NCI-H82 treated with DMSO at 0.1 percent for 48 hours (cell line): Measurements from ENCODE around the gene UGT3A1.
"Not testable (repeated sequence)": the region's sequence is repeated elsewhere in the genome, so short reads cannot be mapped to it uniquely, and the experiment has no call there.

Source experiments
- DNase-seq: peaks from one replicate; lab custom pipeline; 2025; ENCODE audit not compliant: unreplicated experiment; lab: John Stamatoyannopoulos, UW

The UGT3A1 gene

GRCh38 chr5:35988529-35988928 lies 2.7 kb downstream of the UGT3A1 start:
- DNase-seq = no peak

- no peak for DNase-seq
These were observed 3.4 kb downstream of the UGT3A1 start for GRCh38 chr5:35987776-35988175.

- DNase-seq = no peak
These were observed 11.5 kb downstream of the UGT3A1 start for GRCh38 chr5:35979715-35980114.

GRCh38 chr5:35976859-35977258 lies 14.3 kb downstream of the UGT3A1 start:
- not testable (repeated sequence) for DNase-seq

GRCh38 chr5:35974570-35974969 lies 16.6 kb downstream of the UGT3A1 start:
- no peak for DNase-seq

GRCh38 chr5:35971878-35972210 lies 19.3 kb downstream of the UGT3A1 start:
- no peak for DNase-seq

GRCh38 chr5:35971186-35971877 lies 19.9 kb downstream of the UGT3A1 start:
- DNase-seq = no peak

- DNase-seq = peak; percentile 24
These were observed 27.8 kb downstream of the UGT3A1 start for GRCh38 chr5:35963381-35963843.

- DNase-seq = no peak
These were observed 30.9 kb downstream of the UGT3A1 start for GRCh38 chr5:35960328-35960727.

- DNase-seq = no peak
These were observed 34.8 kb downstream of the UGT3A1 start for GRCh38 chr5:35956429-35956828.

GRCh38 chr5:35954175-35954574 lies 37.0 kb downstream of the UGT3A1 start:
- DNase-seq = no peak

- DNase-seq = no peak
These were observed 44.1 kb downstream of the UGT3A1 start for GRCh38 chr5:35947085-35947484.

GRCh38 chr5:35939639-35940038 lies 51.6 kb downstream of the UGT3A1 start:
- no peak for DNase-seq

- DNase-seq = no peak
These were observed 52.5 kb downstream of the UGT3A1 start, which contains the start of gene CAPSL for GRCh38 chr5:35938568-35939227. Gene CAPSL (minus strand): TSS chr5:35938622. CDS start chr5:35921120, 17,502 bp downstream.

GRCh38 chr5:35926389-35927051 lies 64.7 kb downstream of the UGT3A1 start:
- peak; percentile 23 for DNase-seq

- DNase-seq = peak; percentile 1
These were observed 66.1 kb downstream of the UGT3A1 start for GRCh38 chr5:35924950-35925722.

GRCh38 chr5:35924122-35924949 lies 66.9 kb downstream of the UGT3A1 start:
- no peak for DNase-seq

GRCh38 chr5:35922468-35922867 lies 68.7 kb downstream of the UGT3A1 start:
- DNase-seq = no peak

- no peak for DNase-seq
These were observed 69.3 kb downstream of the UGT3A1 start for GRCh38 chr5:35921930-35922329.

- no peak for DNase-seq
These were observed 70.3 kb downstream of the UGT3A1 start for GRCh38 chr5:35920890-35921289.
